Neural cell (in vitro differentiated cells): Measurements from ENCODE around the gene LBX2. TPM values are rescaled to one million over a fixed set of nuclear protein-coding genes. Genes with fewer than 3 reads are reported as not detected.

ENCODE experiments used
- H2AFZ ChIP-seq: fragments of 200-600, 300-800 bp; sonication (generic), shearing (Covaris generic); 2 replicates; pipeline ENCODE4 v1.6.0; 2014; ENCODE audit warnings: low read depth, mild to moderate bottlenecking, antibody characterized with exemption, low read length, moderate library complexity
- H3F3A ChIP-seq: fragments of 200-600 bp; shearing (Covaris generic); 2 replicates; pipeline ENCODE4 v1.6.1; 2016; ENCODE audit warnings: mild to moderate bottlenecking, moderate library complexity, mixed read lengths, antibody characterized with exemption, low read length; ENCODE audit not compliant: insufficient read depth, poor library complexity, severe bottlenecking
- H3K27ac ChIP-seq: fragments of 200-600, 300-800 bp; sonication (generic), shearing (Covaris generic); 2 replicates; pipeline ENCODE4 v1.5.1; 2014; ENCODE audit warnings: mild to moderate bottlenecking, low read length, moderate library complexity
- H3K27me3 ChIP-seq: fragments of 300-800, 200-600 bp; sonication (generic), shearing (Covaris generic); 2 replicates; pipeline ENCODE4 v1.6.0; 2014; ENCODE audit warnings: mild to moderate bottlenecking, low read depth, low read length, moderate library complexity; ENCODE audit not compliant: insufficient read depth
- H3K36me3 ChIP-seq: fragments of 300-800, 200-600 bp; sonication (generic), shearing (Covaris generic); 2 replicates; pipeline ENCODE4 v1.5.1; 2014; ENCODE audit warnings: mild to moderate bottlenecking, antibody characterized with exemption, low read length, moderate library complexity; ENCODE audit not compliant: insufficient read depth
- H3K4me2 ChIP-seq: fragments of 300-800, 200-600 bp; sonication (generic), shearing (Covaris generic); 2 replicates; pipeline ENCODE4 v1.6.0; 2014; ENCODE audit warnings: mild to moderate bottlenecking, low read length
- H3K4me3 ChIP-seq: fragments of 300-800, 200-600 bp; sonication (generic), shearing (Covaris generic); 2 replicates; pipeline ENCODE4 v1.5.1; 2014; ENCODE audit warnings: mild to moderate bottlenecking, low read length, moderate library complexity
- H3K79me2 ChIP-seq: fragments of 200-600 bp; shearing (Covaris generic); replicated peaks from 2 replicates; pipeline ENCODE4 v1.6.0; 2014; ENCODE audit warnings: mild to moderate bottlenecking, low read length, moderate library complexity; ENCODE audit not compliant: insufficient read depth
- H3K9ac ChIP-seq: fragments of 300-800, 200-600 bp; sonication (generic), shearing (Covaris generic); 2 replicates; pipeline ENCODE4 v1.6.1; 2016; ENCODE audit warnings: mild to moderate bottlenecking, low read length, mixed read lengths
- H3K9me2 ChIP-seq: fragments of 200-600 bp; shearing (Covaris generic); 2 replicates; pipeline ENCODE4 v1.6.1; 2016; ENCODE audit warnings: mild to moderate bottlenecking, low read length, mixed read lengths; ENCODE audit not compliant: insufficient read depth
- H3K9me3 ChIP-seq: fragments of 200-600, 300-800 bp; sonication (generic), shearing (Covaris generic); 2 replicates; pipeline ENCODE4 v1.6.1; 2016; ENCODE audit warnings: mild to moderate bottlenecking, mixed run types, low read length, moderate library complexity, mixed read lengths
- H4K20me1 ChIP-seq: fragments of 200-600 bp; shearing (Covaris generic); 2 replicates; pipeline ENCODE4 v1.6.1; 2016; ENCODE audit warnings: mild to moderate bottlenecking, mixed run types; ENCODE audit not compliant: insufficient read depth
- CTCF ChIP-seq: fragments of 450-650 bp; IDR thresholded peaks from 2 replicates; pipeline ENCODE4 v1.5.1; 2014; ENCODE audit warnings: antibody characterized with exemption, mild to moderate bottlenecking, moderate library complexity; ENCODE audit not compliant: poor library complexity, severe bottlenecking
- EP300 ChIP-seq: fragments of 450-650 bp; conservative IDR thresholded peaks from 2 replicates; pipeline ENCODE4 v1.6.1; 2014; ENCODE audit warnings: antibody characterized with exemption, mild to moderate bottlenecking, moderate library complexity; ENCODE audit not compliant: poor library complexity, severe bottlenecking
- EZH2 ChIP-seq: fragments of 200-600, 300-800 bp; shearing (Covaris generic), sonication (generic); IDR thresholded peaks from 2 replicates; pipeline ENCODE4 v1.6.1; 2014; ENCODE audit warnings: antibody characterized with exemption, low read length, borderline replicate concordance, mild to moderate bottlenecking; ENCODE audit not compliant: insufficient read depth, poor library complexity, severe bottlenecking
- MXI1 ChIP-seq: fragments of 450-650 bp; conservative IDR thresholded peaks from 2 replicates; pipeline ENCODE4 v1.6.1; 2014; ENCODE audit warnings: antibody characterized with exemption, mild to moderate bottlenecking; ENCODE audit not compliant: poor library complexity, severe bottlenecking
- POLR2AphosphoS5 ChIP-seq: IDR thresholded peaks from 2 replicates; pipeline ENCODE4 v1.6.1; 2012
- RAD21 ChIP-seq: fragments of 450-650 bp; conservative IDR thresholded peaks from 2 replicates; pipeline ENCODE4 v1.6.1; 2014; ENCODE audit warnings: antibody characterized with exemption, mild to moderate bottlenecking, moderate library complexity
- REST ChIP-seq: IDR thresholded peaks from 2 replicates; pipeline ENCODE4 v1.6.1; 2012; ENCODE audit warnings: borderline replicate concordance
- SMC3 ChIP-seq: fragments of 450-650 bp; conservative IDR thresholded peaks from 2 replicates; pipeline ENCODE4 v1.6.1; 2014; ENCODE audit warnings: antibody characterized with exemption, mild to moderate bottlenecking, moderate library complexity; ENCODE audit not compliant: poor library complexity
- TAF1 ChIP-seq: IDR thresholded peaks from 2 replicates; pipeline ENCODE4 v1.6.1; 2012; ENCODE audit warnings: low read depth
- polyA plus RNA-seq: library from polyadenylated mRNA; depleted of rRNA; stranded (reverse); fragments of >200 nt; gene quantifications from 2 replicates; pipeline ENCODE4 v1.2.3, GENCODE V29; 2014

The LBX2 gene
- polyA plus RNA-seq, 1 donor from 2014 or later = not detected

- no peaks in the 10 kb centered on the region for H3K9me2 ChIP-seq
- no peaks in the 10 kb centered on the region for H3K27me3 ChIP-seq
Observed at GRCh38 chr2:74457129-74457548, 42.3 kb downstream of the LBX2 start.

DNA sequence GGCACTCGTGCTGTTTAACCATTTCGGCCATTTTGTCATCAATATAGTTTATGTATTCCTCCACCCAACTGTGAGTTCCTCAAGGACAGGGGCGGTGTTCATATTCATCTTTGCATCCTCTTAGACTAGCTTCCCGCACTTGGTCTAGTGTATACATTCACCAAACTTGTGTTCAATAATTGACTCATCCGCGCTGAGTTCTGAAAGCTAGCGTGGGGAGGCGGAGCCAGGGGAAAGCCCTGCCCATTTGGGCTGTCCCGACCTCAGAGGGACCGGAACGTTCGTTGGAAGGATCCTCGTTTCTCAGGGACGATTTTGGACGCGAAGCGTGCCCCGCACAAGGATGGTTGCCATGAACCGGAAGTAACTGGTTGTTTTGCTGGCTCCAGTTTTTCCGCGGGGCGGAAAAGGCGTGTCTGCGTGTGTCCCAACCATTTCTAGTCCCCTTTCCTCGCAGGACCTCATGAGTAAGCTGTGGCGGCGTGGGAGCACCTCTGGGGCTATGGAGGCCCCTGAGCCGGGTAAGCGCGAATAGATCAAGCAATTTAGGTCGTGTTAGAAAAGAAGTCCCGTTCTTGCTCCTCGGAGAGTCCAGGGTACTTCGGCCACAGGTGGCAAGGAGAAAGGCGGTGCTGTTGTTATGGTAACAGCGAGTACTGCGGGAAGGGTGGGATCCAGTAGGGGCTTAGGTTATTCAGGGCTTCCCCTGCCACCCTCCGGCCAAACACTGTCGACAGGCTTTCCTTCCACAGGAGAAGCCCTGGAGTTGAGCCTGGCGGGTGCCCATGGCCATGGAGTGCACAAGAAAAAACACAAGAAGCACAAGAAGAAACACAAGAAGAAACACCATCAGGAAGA, 44.5 kb downstream of the LBX2 start, which contains the start of gene INO80B:
Gene INO80B (plus strand): TSS at position 434 of the 858 bp plus-strand sequence. CDS start 30 bp downstream, at position 464.
- Histone ChIP-seq H3K36me3 (no peaks in the 10 kb centered on the region), H3F3A (no peaks in the 10 kb centered on the region), H4K20me1 (no peaks in the 10 kb centered on the region), H3K27me3 (no peaks in the 10 kb centered on the region), H3K9me2 (no peaks in the 10 kb centered on the region), H3K79me2 (peaks cover 12% of the 10 kb centered on the region), H3K27ac (no peak within 1 kb of the TSS), H3K4me2 (peak within 1 kb of the TSS; percentile 93), H2AFZ (peak within 1 kb of the TSS; percentile 42), H3K4me3 (peak within 1 kb of the TSS; percentile 99), H3K9me3 (no peaks in the 10 kb centered on the region), H3K9ac (peak within 1 kb of the TSS; percentile 59)
- TF ChIP-seq RAD21 (peak; percentile 42), POLR2AphosphoS5 (peak; percentile 67), TAF1 (peak; percentile 56), SMC3 (peak; percentile 65), EZH2 (no peak), EP300 (peak; percentile 74), MXI1 (peak; percentile 97), REST (peak; percentile 58), CTCF (peak; percentile 42)

More at GRCh38 chr2:74457129-74457548, 42.3 kb downstream of the LBX2 start:
- H3K79me2 ChIP-seq = peaks cover 12% of the 10 kb centered on the region
- peak overlapping the region; percentile 99 for H3K4me3 ChIP-seq
- peak overlapping the region; percentile 95 for H3K9ac ChIP-seq
- H3K36me3 ChIP-seq = no peaks in the 10 kb centered on the region
- no peaks in the 10 kb centered on the region for H3F3A ChIP-seq
- H4K20me1 ChIP-seq = no peaks in the 10 kb centered on the region
- H3K9me3 ChIP-seq = no peaks in the 10 kb centered on the region
- peak overlapping the region; percentile 98 for H3K27ac ChIP-seq
- peak overlapping the region; percentile 75 for H3K4me2 ChIP-seq
- H2AFZ ChIP-seq = peak overlapping the region; percentile 73
- TF ChIP-seq POLR2AphosphoS5 (peak; percentile 48), MXI1 (no peak)
